SU-DHL-6 (cell line): ENCODE results near the gene ADD1.

Source experiments
- CTCF ChIP-seq: fragments of 200-600 bp; sonication (generic); IDR thresholded peaks from one replicate; pipeline ENCODE4 v1.5.1; 2017; ENCODE audit warnings: antibody characterized with exemption, mild to moderate bottlenecking, low read length, moderate library complexity; ENCODE audit not compliant: insufficient read depth, poor library complexity, severe bottlenecking
- EZH2phosphoT487 ChIP-seq: fragments of 200-600 bp; sonication (generic), shearing (Covaris generic); conservative IDR thresholded peaks from 2 replicates; pipeline ENCODE4 v1.6.1; 2018; ENCODE audit warnings: mild to moderate bottlenecking, antibody characterized with exemption, low read length, moderate library complexity, mixed read lengths

- TF ChIP-seq CTCF (no peak), EZH2phosphoT487 (no peak)
These were observed 23.2 kb upstream of the ADD1 start for GRCh38 chr4:2820216-2820982.
